Right lobe of liver (tissue), 4 donors: ENCODE measurements around the gene SPRED1.

Experiments
- CTCF ChIP-seq, 4 donors: fragments of 200-600 bp in 3 of 4; fragments of 450-650 bp in 1 of 4; IDR thresholded peaks; one replicate each; pipeline versions ENCODE4 v1.5.1 to v1.8.0; 2016 to 2022; ENCODE audit warnings: antibody characterized with exemption in 4 of 4, mild to moderate bottlenecking in 2 of 4
- POLR2A ChIP-seq: fragments of 450-650 bp; IDR thresholded peaks from one replicate; pipeline ENCODE4 v1.6.1; 2017; ENCODE audit warnings: antibody characterized with exemption, mild to moderate bottlenecking
- donor health status: DM: no; HTN: no; CAD: no.
- donor health status: DM: no; HTN: no; CAD: no.
- donor health status: DM: no; HTN: yes; CAD: no.

GRCh38 chr15:38332711-38333110 is 80.1 kb downstream of the SPRED1 start:
- no peak for TF ChIP-seq POLR2A
- no peak for TF ChIP-seq CTCF (IDR thresholded peaks at IDR 0.05)
